ENCODE data around the gene GNG7. TPM values are rescaled to one million over a fixed set of nuclear protein-coding genes. Genes with fewer than 3 reads are reported as not detected.
"Not testable (repeated sequence)": the region's sequence is repeated elsewhere in the genome, so short reads cannot be mapped to it uniquely, and the experiment has no call there.

Gene GNG7
- total RNA-seq, 1 donor from 2014 or later, result 5.1 TPM

GRCh38 chr19:2608602-2608922 is 93.9 kb downstream of the GNG7 start:
- H3K9me3 Mint-ChIP-seq (ENCODE audit: unreplicated experiment), result no peaks in the 10 kb centered on the region
- H3K27me3 Mint-ChIP-seq (ENCODE audit: unreplicated experiment), result no peaks in the 10 kb centered on the region
- peaks cover 42% of the 10 kb centered on the region for H3K4me1 Mint-ChIP-seq (ENCODE audit: unreplicated experiment)
- H3K27ac Mint-ChIP-seq (ENCODE audit: unreplicated experiment), result no peak overlapping the region
- no peak overlapping the region for H3K4me3 Mint-ChIP-seq (ENCODE audit: unreplicated experiment)
- no peak for TF ChIP-seq CTCF (IDR thresholded peaks at IDR 0.05)
- DNase-seq (ENCODE audit: extremely low spot score, unreplicated experiment), result no peak
- H3K36me3 Mint-ChIP-seq (ENCODE audit: unreplicated experiment), result no peaks in the 10 kb centered on the region

- no peak for DNase-seq (ENCODE audit: extremely low spot score, unreplicated experiment)
- Mint-ChIP-seq H3K4me3 (ENCODE audit: unreplicated experiment) (no peak overlapping the region), H3K36me3 (ENCODE audit: unreplicated experiment) (no peaks in the 10 kb centered on the region), H3K27me3 (ENCODE audit: unreplicated experiment) (no peaks in the 10 kb centered on the region), H3K4me1 (ENCODE audit: unreplicated experiment) (peaks cover 43% of the 10 kb centered on the region), H3K9me3 (ENCODE audit: unreplicated experiment) (no peaks in the 10 kb centered on the region), H3K27ac (ENCODE audit: unreplicated experiment) (no peak overlapping the region)
- TF ChIP-seq CTCF (IDR thresholded peaks at IDR 0.05), result no peak
Measured at GRCh38 chr19:2607712-2608601, 94.5 kb downstream of the GNG7 start.

- H3K9me3 Mint-ChIP-seq (ENCODE audit: unreplicated experiment); H3K27ac Mint-ChIP-seq (ENCODE audit: unreplicated experiment): not testable (repeated sequence)
Measured at GRCh38 chr19:2606774-2607173, 95.7 kb downstream of the GNG7 start.

GRCh38 chr19:2605889-2606288 is 96.6 kb downstream of the GNG7 start:
- Mint-ChIP-seq H3K4me1 (ENCODE audit: unreplicated experiment) (peaks cover 51% of the 10 kb centered on the region), H3K27ac (ENCODE audit: unreplicated experiment) (peak overlapping the region; percentile 60)
- DNase-seq (ENCODE audit: extremely low spot score, unreplicated experiment); H3K4me3 Mint-ChIP-seq (ENCODE audit: unreplicated experiment); H3K36me3 Mint-ChIP-seq (ENCODE audit: unreplicated experiment); H3K9me3 Mint-ChIP-seq (ENCODE audit: unreplicated experiment); H3K27me3 Mint-ChIP-seq (ENCODE audit: unreplicated experiment): not testable (repeated sequence)

More at GRCh38 chr19:2606774-2607173, 95.7 kb downstream of the GNG7 start:
- not testable (repeated sequence) for H3K4me3 Mint-ChIP-seq (ENCODE audit: unreplicated experiment); DNase-seq (ENCODE audit: extremely low spot score, unreplicated experiment); H3K36me3 Mint-ChIP-seq (ENCODE audit: unreplicated experiment); H3K27me3 Mint-ChIP-seq (ENCODE audit: unreplicated experiment)
- H3K4me1 Mint-ChIP-seq (ENCODE audit: unreplicated experiment), result peaks cover 48% of the 10 kb centered on the region

GRCh38 chr19:2604747-2605329 is 97.7 kb downstream of the GNG7 start:
- Mint-ChIP-seq H3K27me3 (ENCODE audit: unreplicated experiment) (no peaks in the 10 kb centered on the region), H3K36me3 (ENCODE audit: unreplicated experiment) (no peaks in the 10 kb centered on the region), H3K4me1 (ENCODE audit: unreplicated experiment) (peaks cover 51% of the 10 kb centered on the region), H3K4me3 (ENCODE audit: unreplicated experiment) (no peak overlapping the region), H3K27ac (ENCODE audit: unreplicated experiment) (peak overlapping the region; percentile 71), H3K9me3 (ENCODE audit: unreplicated experiment) (no peaks in the 10 kb centered on the region)
- no peak for DNase-seq (ENCODE audit: extremely low spot score, unreplicated experiment)
- no peak for TF ChIP-seq CTCF (IDR thresholded peaks at IDR 0.05)

GRCh38 chr19:2603334-2603733 is 99.2 kb downstream of the GNG7 start:
- H3K4me3 Mint-ChIP-seq (ENCODE audit: unreplicated experiment), result peak overlapping the region; percentile 72

More at GRCh38 chr19:2603334-2603733, 99.2 kb downstream of the GNG7 start:
- H3K36me3 Mint-ChIP-seq (ENCODE audit: unreplicated experiment), result no peaks in the 10 kb centered on the region
- no peak for DNase-seq (ENCODE audit: extremely low spot score, unreplicated experiment)
- no peak for TF ChIP-seq CTCF (IDR thresholded peaks at IDR 0.05)
- no peaks in the 10 kb centered on the region for H3K27me3 Mint-ChIP-seq (ENCODE audit: unreplicated experiment)
- no peaks in the 10 kb centered on the region for H3K9me3 Mint-ChIP-seq (ENCODE audit: unreplicated experiment)
- peaks cover 57% of the 10 kb centered on the region for H3K4me1 Mint-ChIP-seq (ENCODE audit: unreplicated experiment)
- H3K27ac Mint-ChIP-seq (ENCODE audit: unreplicated experiment), result peak overlapping the region; percentile 98
